IMR-90 (cell line): ENCODE measurements around the gene MEPCE. TPM values are rescaled to one million over a fixed set of nuclear protein-coding genes. Genes with fewer than 3 reads are reported as not detected.

Experiments used
- ATAC-seq: fragments of 200-7000 bp; cut with Tn5 transposase; 2 replicates; pipeline ENCODE4 v1.9.1; 2020; ENCODE audit warnings: low read depth, mild to moderate bottlenecking, moderate library complexity
- BruUV-seq: library from RNA; stranded (reverse); fragments of 400-500 nt; replicated peaks from 2 replicates; lab custom pipeline; 2021; lab: Mats Ljungman, UMichigan
- CTCF ChIA-PET: fragments of 300-600 bp; formaldehyde crosslinking; extraction: SDS; loops from one replicate; lab custom pipeline; 2021; ENCODE audit warnings: antibody characterized with exemption; lab: Yijun Ruan, JAX
- POLR2A ChIA-PET: fragments of 300-600 bp; sonication (Branson Sonifier 250); formaldehyde crosslinking; loops from one replicate; lab custom pipeline; 2022; ENCODE audit warnings: antibody characterized with exemption; ENCODE audit not compliant: unreplicated experiment; lab: Charles Lee
- DNase-seq: peaks from one replicate; pipeline ENCODE4 v3.0.0; 2013
- H2AFZ ChIP-seq: replicated peaks from 2 replicates; pipeline ENCODE3; 2013; ENCODE audit warnings: low read length, mild to moderate bottlenecking; ENCODE audit not compliant: poor library complexity
- H2AK5ac ChIP-seq: 2 replicates; pipeline ENCODE4 v1.6.1; 2013; ENCODE audit warnings: low read depth, low read length, inconsistent platforms
- H2AK9ac ChIP-seq: replicated peaks from 2 replicates; pipeline ENCODE3; 2013; ENCODE audit warnings: mild to moderate bottlenecking, low read depth, low read length, moderate library complexity; ENCODE audit not compliant: poor library complexity
- H2BK120ac ChIP-seq: 2 replicates; pipeline ENCODE4 v1.6.1; 2013; ENCODE audit warnings: low read depth, low read length, inconsistent platforms
- H2BK15ac ChIP-seq: 3 replicates; pipeline ENCODE4 v1.6.1; 2013; ENCODE audit warnings: low read depth, low read length, inconsistent platforms
- H2BK20ac ChIP-seq: 2 replicates; pipeline ENCODE4 v1.6.1; 2013; ENCODE audit warnings: low read depth, mild to moderate bottlenecking, inconsistent platforms, low read length, moderate library complexity
- H2BK5ac ChIP-seq: 2 replicates; pipeline ENCODE4 v1.6.1; 2013; ENCODE audit warnings: mild to moderate bottlenecking, low read depth, low read length, inconsistent platforms; ENCODE audit not compliant: poor library complexity, severe bottlenecking
- H3K14ac ChIP-seq: replicated peaks from 2 replicates; pipeline ENCODE4 v1.6.1; 2013; ENCODE audit warnings: low read depth, low read length, inconsistent platforms
- H3K18ac ChIP-seq: 2 replicates; pipeline ENCODE4 v1.6.1; 2013; ENCODE audit warnings: low read depth, low read length, control low read depth
- H3K23ac ChIP-seq: 2 replicates; pipeline ENCODE4 v1.6.1; 2013; ENCODE audit warnings: low read depth, low read length, inconsistent platforms
- H3K27ac ChIP-seq: 2 replicates; pipeline ENCODE4 v1.5.1; 2013; ENCODE audit warnings: mild to moderate bottlenecking, control low read depth, low read length; ENCODE audit not compliant: insufficient read depth
- H3K27me3 ChIP-seq: 2 replicates; pipeline ENCODE4 v1.6.1; 2013; ENCODE audit warnings: low read length; ENCODE audit not compliant: control insufficient read depth, insufficient read depth
- H3K36me3 ChIP-seq: 2 replicates; pipeline ENCODE4 v1.6.1; 2013; ENCODE audit warnings: low read length, mixed read lengths; ENCODE audit not compliant: control insufficient read depth, insufficient read depth
- H3K4ac ChIP-seq: 2 replicates; pipeline ENCODE4 v1.6.1; 2013; ENCODE audit warnings: low read depth, low read length, inconsistent platforms
- H3K4me1 ChIP-seq: 2 replicates; pipeline ENCODE4 v1.6.1; 2013; ENCODE audit warnings: low read length, mixed read lengths; ENCODE audit not compliant: control insufficient read depth, insufficient read depth
- H3K4me2 ChIP-seq: 2 replicates; pipeline ENCODE4 v1.6.1; 2013; ENCODE audit warnings: low read depth, mild to moderate bottlenecking, control low read depth, low read length, moderate library complexity
- H3K4me3 ChIP-seq: 2 replicates; pipeline ENCODE4 v1.5.1; 2013; ENCODE audit warnings: low read depth, mild to moderate bottlenecking, control low read depth, low read length, moderate library complexity; ENCODE audit not compliant: insufficient read depth
- H3K56ac ChIP-seq: 2 replicates; pipeline ENCODE4 v1.6.1; 2013; ENCODE audit warnings: low read length, inconsistent platforms; ENCODE audit not compliant: insufficient read depth; ENCODE audit errors: extremely low read depth
- H3K79me1 ChIP-seq, 2 experiments: 2 replicates each; pipeline ENCODE4 v1.6.1; 2013; ENCODE audit warnings: low read length in 2 of 2, inconsistent platforms in 1 of 2, low read depth in 1 of 2
- H3K9ac ChIP-seq: 2 replicates; pipeline ENCODE4 v1.6.1; 2013; ENCODE audit warnings: low read depth, low read length, control low read depth
- H3K9me1 ChIP-seq: 2 replicates; pipeline ENCODE4 v1.6.1; 2013; ENCODE audit warnings: low read length, inconsistent platforms; ENCODE audit not compliant: insufficient read depth
- H3K9me3 ChIP-seq: 2 replicates; pipeline ENCODE4 v1.6.1; 2013; ENCODE audit warnings: low read length; ENCODE audit not compliant: control insufficient read depth, insufficient read depth
- H4K20me1 ChIP-seq: 2 replicates; pipeline ENCODE4 v1.6.1; 2013; ENCODE audit warnings: low read length, inconsistent platforms; ENCODE audit not compliant: insufficient read depth
- H4K5ac ChIP-seq: 2 replicates; pipeline ENCODE4 v1.6.1; 2013; ENCODE audit warnings: mild to moderate bottlenecking, low read depth, low read length, control low read depth
- H4K8ac ChIP-seq, 2 experiments: 2 replicates each; pipeline ENCODE4 v1.6.1; 2013; ENCODE audit warnings: low read depth in 2 of 2, low read length in 2 of 2, control low read depth in 1 of 2, inconsistent platforms in 1 of 2
- H4K91ac ChIP-seq: 2 replicates; pipeline ENCODE4 v1.6.1; 2013; ENCODE audit warnings: low read depth, low read length, inconsistent platforms; ENCODE audit not compliant: insufficient read depth
- BHLHE40 ChIP-seq: fragments of 150-350 bp; IDR thresholded peaks from 2 replicates; pipeline ENCODE4 v1.6.1; 2016; ENCODE audit warnings: mild to moderate bottlenecking, low read depth, low read length
- CTCF ChIP-seq: conservative IDR thresholded peaks from 2 replicates; pipeline ENCODE4 v1.5.1; 2012; ENCODE audit warnings: mild to moderate bottlenecking, low read depth, low read length, improper control_type of control experiment
- RAD21 ChIP-seq: IDR thresholded peaks from 2 replicates; pipeline ENCODE4 v1.6.1; 2012; ENCODE audit warnings: low read length, improper control_type of control experiment
- SMC3 ChIP-seq: fragments of 150-350 bp; IDR thresholded peaks from 2 replicates; pipeline ENCODE4 v1.6.1; 2016; ENCODE audit warnings: low read depth, mild to moderate bottlenecking, antibody characterized with exemption, low read length, moderate library complexity
- WGBS, 2 experiments: methylation state at CpG; one replicate each; pipeline versions ENCODE4 v1.1.5 to v1.1.7; 2013; ENCODE audit warnings: missing lambda C conversion rate in 2 of 2; ENCODE audit not compliant: insufficient read length in 1 of 2; ENCODE audit errors: extremely low coverage in 2 of 2; 5-methylcytosine and 5-hydroxymethylcytosine counted together
- dilution Hi-C: fragments of 300-500 bp; cut with HindIII; formaldehyde crosslinking; loops from one replicate; pipeline ENCODE4 v1.14.3; 2018; ENCODE audit warnings: low sequenced_read_pairs; ENCODE audit not compliant: unreplicated experiment
- in situ Hi-C: fragments of 300-500 bp; cut with MboI; formaldehyde crosslinking; loops from 3 replicates; pipeline ENCODE4 v1.14.3; 2019; ENCODE audit warnings: low sequenced_read_pairs, inconsistent platforms, mixed read lengths
- intact Hi-C: fragments of 100-400 bp; cut with micrococcal nuclease; formaldehyde crosslinking; loops from 2 replicates; pipeline ENCODE4 v1.10.0; 2022
- polyA plus RNA-seq, 3 experiments: library from polyadenylated mRNA; depleted of rRNA; stranded (reverse); fragments of >200 nt; gene quantifications; 2 replicates each; pipeline ENCODE4 v1.2.3, GENCODE V29; 2012; ENCODE audit warnings: low replicate concordance in 1 of 3
- total RNA-seq: library from RNA; depleted of rRNA; stranded (reverse); fragments of >200 nt; gene quantifications from 2 replicates; pipeline ENCODE4 v1.2.3, GENCODE V29; 2012
- TF ChIP-seq, protein P1 (sequence below): fragments of 150-350 bp; IDR thresholded peaks from 2 replicates; pipeline ENCODE4 v1.6.1; 2016; ENCODE audit warnings: low read depth, mild to moderate bottlenecking, low read length, moderate library complexity, borderline replicate concordance

MEPCE gene
- total and polyA plus RNA-seq, 2 of the 4 experiments (the other 2 are of a cell fraction), result 18.2 to 22.9 TPM

DNA sequence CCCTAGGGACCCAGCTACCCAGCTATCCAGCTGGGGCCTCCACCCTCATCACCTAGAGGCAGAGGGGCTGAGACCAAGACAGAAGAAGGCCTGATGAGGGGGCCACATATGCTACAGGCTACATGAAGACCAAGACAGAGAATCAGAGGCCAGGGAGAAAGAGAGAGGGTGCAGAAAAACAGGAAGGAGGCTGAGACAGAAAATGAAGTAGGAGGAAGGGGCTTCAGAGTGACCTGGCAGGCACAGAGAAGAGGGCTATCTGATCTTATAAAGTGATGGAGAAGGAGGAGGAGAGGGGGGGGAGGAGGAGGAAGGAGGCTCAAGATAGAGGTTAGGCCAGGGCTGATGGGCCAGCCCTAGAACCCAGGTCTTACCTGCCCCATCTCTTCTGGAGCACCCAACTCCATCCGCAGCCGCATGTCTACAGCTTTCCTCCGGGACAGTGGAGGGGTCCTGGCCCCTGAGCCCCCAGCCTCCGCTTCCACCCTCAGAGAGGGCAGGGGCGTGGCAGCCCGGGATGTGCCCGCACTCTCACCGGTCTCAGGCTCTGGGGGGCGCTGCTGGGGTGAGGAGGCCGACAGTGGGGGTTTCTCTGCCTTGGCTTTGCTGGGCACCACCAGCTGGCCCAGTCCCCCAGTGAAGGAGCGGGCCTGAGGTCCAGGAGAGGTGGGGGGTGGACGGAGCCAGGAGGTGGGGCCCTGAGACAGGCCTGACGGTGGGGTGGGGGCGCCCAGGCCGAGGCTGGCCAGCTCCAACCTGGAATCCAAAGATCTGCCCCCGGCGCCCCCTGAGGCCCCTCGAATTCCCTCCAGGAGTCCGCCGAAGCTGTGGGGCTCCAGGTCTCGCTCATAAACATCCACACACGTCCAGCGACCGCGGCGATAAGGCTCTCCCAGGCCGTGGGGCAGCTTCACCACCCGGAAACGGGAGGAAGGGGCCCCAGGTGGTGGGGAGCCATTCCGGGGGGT lies 47.6 kb downstream of the MEPCE start:
- Histone ChIP-seq H3K9me1 (no peaks in the 10 kb centered on the region), H3K4ac (peak overlapping the region; percentile 16; the same call in 1 of the 2 replicates), H3K4me3 (peak overlapping the region; percentile 91), H4K91ac (no peak overlapping the region), H3K9me3 (no peaks in the 10 kb centered on the region), H2AK5ac (no peak overlapping the region), H4K20me1 (peaks cover 27% of the 10 kb centered on the region), H3K36me3 (peaks cover 27% of the 10 kb centered on the region; the same call in 1 of the 2 replicates), H3K4me2 (peak overlapping the region; percentile 93), H2AK9ac (peak overlapping the region; percentile 96), H4K5ac (no peak overlapping the region), H3K27ac (peak overlapping the region; percentile 80), H2BK5ac (peak overlapping the region; percentile 82), H2BK120ac (no peak overlapping the region), H3K9ac (peak overlapping the region; percentile 92), H3K27me3 (no peaks in the 10 kb centered on the region), H3K4me1 (peaks cover 16% of the 10 kb centered on the region), H3K23ac (peak overlapping the region; percentile 63), H3K14ac (peak overlapping the region; percentile 37; the same call in 1 of the 2 replicates), H2BK20ac (no peak overlapping the region), H2AFZ (peak overlapping the region; percentile 71), H4K8ac (no peak overlapping the region), H3K79me1 (peaks cover 25 to 51% of the 10 kb centered on the region in 2 experiments; a peak in 3 of 4 replicates), H3K18ac (no peak overlapping the region), H3K56ac (no peak overlapping the region), H2BK15ac (no peak overlapping the region)
- no peak for DNase-seq
- in situ Hi-C loops, result loop anchor here (10.0 kb wide), 1 partner anchor 198 kb away; the partner anchor contains the start of gene GNB2
- intact Hi-C loops, result loop anchor here (5.0 kb wide), 1 partner anchor 70 kb away; no protein-coding TSS in a partner anchor
- no TSS peak for BruUV-seq
- ChIA-PET CTCF (interaction anchor here (0.9 kb wide), 1 partner anchor 11 kb away, joined by 3 read pairs; no protein-coding TSS in a partner anchor), POLR2A (no interaction called here)
- ATAC-seq, result peak; percentile 2; the same call in 1 of the 2 replicates
- dilution Hi-C loops, result no loop called here
- TF ChIP-seq CTCF (peak; percentile 41), SMC3 (peak; percentile 26; the same call in 1 of the 2 replicates), RAD21 (peak; percentile 25; the same call in 1 of the 2 replicates), BHLHE40 (no peak)
- TF ChIP-seq, protein P1, sequence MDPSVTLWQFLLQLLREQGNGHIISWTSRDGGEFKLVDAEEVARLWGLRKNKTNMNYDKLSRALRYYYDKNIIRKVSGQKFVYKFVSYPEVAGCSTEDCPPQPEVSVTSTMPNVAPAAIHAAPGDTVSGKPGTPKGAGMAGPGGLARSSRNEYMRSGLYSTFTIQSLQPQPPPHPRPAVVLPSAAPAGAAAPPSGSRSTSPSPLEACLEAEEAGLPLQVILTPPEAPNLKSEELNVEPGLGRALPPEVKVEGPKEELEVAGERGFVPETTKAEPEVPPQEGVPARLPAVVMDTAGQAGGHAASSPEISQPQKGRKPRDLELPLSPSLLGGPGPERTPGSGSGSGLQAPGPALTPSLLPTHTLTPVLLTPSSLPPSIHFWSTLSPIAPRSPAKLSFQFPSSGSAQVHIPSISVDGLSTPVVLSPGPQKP, result no peak
- WGBS, 2 experiments, result 0% methylated on average over 4 of the region's 30 CpGs; no CpG with 5 or more reads in 1 of the 2 experiments
